NCI-H345 treated with DMSO at 0.1 percent for 48 hours (cell line): ENCODE measurements around the gene RACGAP1.
"Not testable (repeated sequence)": the region's sequence is repeated elsewhere in the genome, so short reads cannot be mapped to it uniquely, and the experiment has no call there.

Source experiments
- DNase-seq: peaks from one replicate; lab custom pipeline; 2025; ENCODE audit not compliant: unreplicated experiment; lab: John Stamatoyannopoulos, UW

RACGAP1 gene

DNA sequence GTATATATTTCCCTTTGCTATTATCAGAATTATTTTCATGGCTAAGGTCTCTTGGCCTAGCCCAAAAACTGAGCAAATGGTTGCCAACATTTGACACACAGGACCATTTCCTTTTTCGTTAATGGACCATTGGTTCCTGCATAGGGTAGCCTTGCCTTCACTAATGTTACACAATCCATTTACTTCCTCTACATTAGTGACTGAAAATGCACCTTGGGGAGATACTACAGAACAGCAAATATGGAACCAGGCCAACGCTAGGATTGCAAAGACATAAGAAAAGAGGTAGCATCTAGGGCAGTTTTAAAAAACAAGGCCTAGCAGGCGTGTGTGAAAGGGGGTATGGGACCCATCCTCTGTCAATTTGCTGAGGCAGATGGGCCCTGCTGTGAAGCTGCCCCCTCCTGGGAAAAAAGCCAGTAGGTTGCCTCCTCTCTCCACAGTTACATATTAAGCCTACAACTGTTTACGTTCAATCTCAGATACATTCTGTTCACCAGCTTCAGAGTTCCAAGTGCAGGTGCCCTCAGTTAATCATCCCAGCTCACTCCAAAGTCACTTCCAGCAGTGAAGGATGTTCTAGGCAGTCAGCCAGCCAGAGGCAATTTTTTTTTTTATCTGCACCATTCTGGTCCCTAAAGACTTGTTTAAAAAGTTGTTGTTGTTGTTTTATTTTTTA is 37.5 kb downstream of the RACGAP1 start:
- DNase-seq = no peak

- DNase-seq = not testable (repeated sequence)
These were observed 38.8 kb downstream of the RACGAP1 start for GRCh38 chr12:49986476-49986875.

- no peak for DNase-seq
These were observed 39.3 kb downstream of the RACGAP1 start for GRCh38 chr12:49985981-49986380.

DNA sequence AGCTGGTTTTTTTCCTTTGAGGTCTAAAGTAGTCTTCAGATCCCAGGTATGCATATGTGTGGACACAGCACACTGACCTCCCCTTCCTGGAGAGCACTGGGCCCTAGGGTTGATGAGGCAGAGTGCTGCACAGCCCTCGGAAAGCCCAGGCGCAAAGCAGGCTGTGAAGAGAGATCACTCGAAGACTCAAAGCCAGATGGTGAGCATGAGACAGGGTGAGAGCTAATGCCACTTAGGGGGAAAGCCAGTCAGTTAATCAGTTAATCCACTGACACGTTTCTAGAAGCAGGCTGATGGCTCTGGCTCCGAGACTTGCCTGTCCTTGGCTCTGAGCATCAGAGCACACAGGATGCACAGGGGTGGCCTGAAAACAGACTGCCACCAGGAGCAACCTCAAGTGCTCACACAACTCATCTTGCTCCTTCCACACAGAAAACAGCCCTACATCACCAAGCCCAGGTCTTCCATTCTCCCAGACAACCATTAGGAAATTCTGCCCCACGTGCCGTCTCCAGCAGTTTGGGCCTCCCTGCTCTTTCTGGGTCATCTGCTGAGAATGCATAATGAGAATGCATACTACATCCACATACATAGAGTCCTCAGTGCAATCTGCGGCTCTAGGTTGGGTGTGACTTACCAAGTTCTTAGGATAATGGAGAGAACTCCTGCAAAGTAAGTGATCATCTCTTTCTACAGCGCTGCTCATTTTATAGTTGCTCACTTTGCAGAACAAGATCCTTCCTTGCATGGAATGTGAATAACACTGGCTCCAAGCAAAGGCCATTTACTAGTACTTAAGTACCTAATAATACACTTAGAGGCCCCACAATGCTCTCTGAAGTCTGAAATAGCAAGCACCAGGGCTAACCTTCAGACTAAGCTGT is 40.6 kb downstream of the RACGAP1 start:
- no peak for DNase-seq

GRCh38 chr12:49983892-49984291 is 41.4 kb downstream of the RACGAP1 start:
- no peak for DNase-seq

- DNase-seq = no peak
These were observed 42.8 kb downstream of the RACGAP1 start for GRCh38 chr12:49982246-49983087.

DNA sequence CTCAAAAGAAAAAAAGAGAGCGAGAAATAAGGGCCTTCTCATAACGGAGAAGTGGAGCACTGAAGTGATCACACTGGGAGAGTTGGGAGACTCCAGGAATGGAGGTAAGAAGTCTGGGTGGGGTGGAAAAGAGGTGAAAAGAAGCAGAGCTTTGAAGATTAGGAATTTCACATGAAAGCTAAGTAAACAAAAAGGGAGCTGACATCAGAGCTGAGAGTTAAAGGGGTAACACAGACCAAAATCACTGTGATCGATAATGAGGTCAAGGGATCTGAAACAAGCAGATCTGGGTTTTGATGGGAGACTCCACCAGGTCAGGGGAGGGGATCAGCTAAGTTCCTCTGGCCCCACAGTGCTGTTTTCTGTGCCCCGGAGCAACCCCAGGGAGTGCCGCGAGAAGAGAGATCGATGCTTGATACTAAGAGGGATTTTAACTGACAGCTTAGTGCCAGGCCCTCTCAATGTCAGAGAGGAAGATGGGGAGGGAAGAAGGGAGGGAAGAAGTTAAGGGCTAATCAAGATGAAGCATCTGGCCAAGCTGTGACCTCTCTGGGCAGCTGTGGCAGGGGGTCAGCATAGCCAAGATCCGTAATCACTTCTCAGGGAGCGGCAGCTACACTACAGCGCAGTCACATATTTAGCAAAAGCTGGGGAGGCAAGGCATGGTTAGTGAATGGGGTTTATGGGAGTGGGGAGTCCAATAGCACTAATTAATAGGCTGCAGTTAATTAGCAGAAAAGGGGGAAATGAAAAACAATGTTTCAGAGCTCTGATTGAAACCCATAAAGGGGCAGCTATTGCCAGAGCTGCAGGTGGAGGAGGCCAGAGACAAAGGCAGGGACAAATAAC is 44.6 kb downstream of the RACGAP1 start:
- no peak for DNase-seq

DNA sequence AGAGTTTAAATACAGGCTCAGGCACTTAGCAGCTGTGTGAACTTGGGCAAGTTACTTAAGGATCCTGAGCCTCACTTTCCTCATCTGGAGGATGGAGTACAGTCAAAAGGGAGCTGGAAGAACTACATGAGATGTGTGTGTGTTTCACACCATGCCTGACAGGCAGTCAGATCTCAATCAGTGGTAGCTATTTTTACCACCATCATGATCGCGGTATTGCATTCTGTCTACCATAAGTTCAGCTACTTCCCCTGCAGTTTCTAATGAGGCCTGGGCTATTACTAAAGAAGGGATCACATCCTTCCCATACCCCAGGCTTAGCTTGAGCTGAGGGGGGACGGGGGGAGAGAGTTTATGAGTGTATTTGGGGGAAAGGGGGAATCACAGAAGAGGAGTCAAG is 45.5 kb downstream of the RACGAP1 start:
- no peak for DNase-seq

DNA sequence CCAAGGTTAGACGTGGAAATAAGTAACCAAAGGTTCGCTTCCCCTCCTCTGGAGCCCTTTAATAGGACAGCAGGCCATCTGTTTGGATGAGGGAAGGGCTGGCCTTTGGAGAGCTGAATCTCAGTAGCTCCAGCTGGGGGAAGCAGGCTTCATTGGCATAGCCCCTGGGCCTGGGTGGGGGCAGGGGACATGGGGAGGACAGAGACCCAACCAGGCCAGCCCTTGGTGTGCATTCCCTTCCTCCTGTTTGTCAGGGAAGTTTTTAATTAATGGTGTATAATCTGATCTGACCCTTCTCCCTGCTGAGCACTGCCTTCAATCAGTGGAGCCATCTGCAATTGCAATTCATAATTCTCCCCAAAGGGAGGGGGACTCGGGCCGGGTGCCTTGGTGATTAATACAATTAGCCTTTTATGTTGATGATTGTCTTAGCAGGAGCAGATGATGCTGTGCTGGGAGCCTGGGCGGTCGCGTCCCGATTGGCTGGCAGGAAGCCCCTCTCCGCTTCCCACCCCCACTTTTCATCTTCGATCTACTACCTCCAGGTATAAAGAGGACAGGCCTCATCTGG is 46.2 kb downstream of the RACGAP1 start:
- DNase-seq = no peak

DNA sequence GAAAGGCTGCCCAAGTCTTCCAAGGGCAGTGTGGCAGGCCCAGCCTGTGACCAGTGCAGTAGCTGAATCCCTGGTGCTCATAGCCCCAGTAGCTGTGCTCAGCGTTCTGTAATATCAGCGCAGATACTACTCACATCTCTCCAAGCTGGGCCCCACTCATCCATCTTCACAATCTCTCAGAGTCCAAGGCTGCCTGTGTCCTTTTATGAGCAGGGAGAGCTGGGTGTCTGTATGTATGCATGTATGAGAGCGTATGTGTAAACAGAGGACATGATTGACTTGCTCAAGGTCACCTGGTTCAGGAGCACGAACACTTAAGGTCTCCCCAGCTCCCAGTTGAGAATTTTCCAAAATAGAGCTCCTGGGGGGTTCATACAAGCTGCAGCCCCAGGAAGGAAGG is 47.2 kb downstream of the RACGAP1 start:
- no peak for DNase-seq

GRCh38 chr12:49976557-49976956 is 48.7 kb downstream of the RACGAP1 start:
- DNase-seq = no peak

DNA sequence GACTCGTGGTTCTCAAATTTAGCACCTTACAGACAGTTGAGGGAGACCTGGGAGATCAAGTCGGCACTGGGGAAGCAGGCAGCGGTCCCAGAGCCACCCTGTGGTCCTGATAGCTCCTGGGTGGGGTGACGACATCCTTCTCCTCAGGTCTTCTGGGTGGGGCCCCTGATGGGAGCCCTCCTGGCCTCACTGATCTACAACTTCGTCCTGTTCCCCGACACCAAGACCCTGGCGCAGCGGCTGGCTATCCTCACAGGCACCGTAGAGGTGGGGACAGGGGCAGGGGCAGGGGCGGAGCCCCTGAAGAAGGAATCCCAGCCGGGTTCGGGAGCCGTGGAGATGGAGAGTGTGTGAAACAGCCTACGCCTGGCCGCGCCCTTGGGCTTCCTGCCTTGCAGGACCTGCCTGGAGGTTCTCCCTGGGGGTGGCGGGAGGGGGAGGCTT is 50.0 kb downstream of the RACGAP1 start:
- DNase-seq = no peak

DNA sequence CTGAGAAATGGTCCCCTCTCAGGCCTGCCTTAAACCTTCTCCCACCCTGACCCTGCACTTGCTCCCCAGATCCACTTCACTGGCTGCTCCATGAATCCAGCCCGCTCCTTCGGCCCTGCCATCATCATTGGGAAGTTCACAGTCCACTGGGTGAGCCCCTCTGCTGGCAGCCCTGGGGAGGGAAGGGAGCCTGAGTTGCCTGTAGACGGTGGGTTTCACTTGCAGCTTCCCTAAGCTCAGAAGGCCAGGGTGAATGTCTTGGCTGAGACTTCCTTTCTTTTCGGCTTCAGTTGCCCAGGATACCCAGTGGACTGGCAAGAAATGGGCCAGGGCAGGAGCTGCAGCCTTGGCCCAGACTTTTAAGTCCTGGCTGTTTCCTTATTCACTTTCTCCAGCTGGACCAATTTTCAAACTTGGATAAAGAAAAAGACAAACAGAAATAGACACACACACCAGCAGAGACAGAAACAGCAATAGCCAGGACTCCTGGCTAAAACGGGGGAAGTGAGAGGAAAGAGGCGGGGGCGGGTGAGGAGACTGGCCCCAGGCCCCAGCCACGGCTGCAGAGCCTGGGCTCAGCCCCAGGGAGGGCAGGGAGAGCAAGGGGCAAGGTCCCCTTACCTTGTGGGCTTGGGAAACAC is 50.5 kb downstream of the RACGAP1 start:
- no peak for DNase-seq

DNA sequence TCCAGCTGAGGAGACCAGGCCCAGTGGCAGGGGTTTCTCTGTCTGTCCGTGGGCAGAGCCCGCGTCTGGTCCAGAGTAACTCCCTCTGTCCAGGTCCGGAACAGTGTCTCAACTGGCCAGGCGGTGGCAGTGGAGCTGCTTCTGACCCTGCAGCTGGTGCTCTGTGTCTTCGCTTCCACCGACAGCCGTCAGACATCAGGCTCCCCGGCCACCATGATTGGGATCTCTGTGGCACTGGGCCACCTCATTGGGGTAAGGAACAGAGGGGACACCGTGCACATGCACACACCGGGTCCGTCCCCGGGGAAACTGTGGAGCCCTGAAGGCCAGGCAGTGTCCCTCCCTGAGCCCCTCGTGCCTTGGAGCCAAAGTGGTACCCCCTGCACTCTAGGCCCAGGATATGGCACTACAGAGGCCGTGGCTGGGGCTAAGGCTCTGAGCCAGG is 51.0 kb downstream of the RACGAP1 start:
- DNase-seq = no peak

- DNase-seq = no peak
These were observed 51.9 kb downstream of the RACGAP1 start for GRCh38 chr12:49973361-49973830.

DNA sequence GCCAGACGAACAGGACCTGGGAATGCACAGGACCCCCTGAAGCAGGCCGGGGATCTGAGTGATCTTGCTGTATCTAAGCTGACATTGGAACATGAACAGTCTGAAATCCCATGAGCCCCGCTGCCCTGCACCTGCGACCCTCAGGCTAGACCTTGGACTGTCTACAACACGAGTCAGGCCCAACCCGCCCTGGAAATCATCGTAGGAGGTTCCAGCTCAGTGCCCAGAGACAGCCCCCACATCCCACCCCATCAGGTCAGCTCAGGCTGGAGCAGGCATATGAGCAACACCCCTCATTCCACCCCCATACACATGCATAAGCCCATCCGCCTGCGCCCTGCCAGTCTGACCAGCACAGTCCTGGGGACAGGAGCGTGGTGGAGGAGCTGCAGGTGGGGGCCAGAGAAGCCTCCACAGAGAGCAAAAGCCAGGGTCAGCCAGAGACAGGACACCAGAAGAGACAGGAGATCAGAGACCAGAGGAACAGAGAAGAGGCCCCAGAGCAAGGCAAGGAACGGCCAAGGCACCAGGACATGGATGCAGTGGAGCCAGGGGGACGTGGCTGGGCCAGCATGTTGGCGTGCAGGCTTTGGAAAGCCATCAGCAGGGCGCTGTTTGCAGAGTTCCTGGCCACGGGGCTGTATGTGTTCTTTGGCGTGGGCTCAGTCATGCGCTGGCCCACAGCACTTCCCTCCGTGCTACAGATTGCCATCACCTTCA is 52.5 kb downstream of the RACGAP1 start, which contains the start of gene AQP6:
AQP6 (plus strand) TSS at position 307 of the 720 bp plus-strand sequence; CDS start at position 534, 227 bp downstream.
- DNase-seq = no peak

GRCh38 chr12:49972129-49972528 is 53.2 kb downstream of the RACGAP1 start:
- DNase-seq = no peak

- no peak for DNase-seq
These were observed 54.2 kb downstream of the RACGAP1 start for GRCh38 chr12:49971141-49971540.

DNA sequence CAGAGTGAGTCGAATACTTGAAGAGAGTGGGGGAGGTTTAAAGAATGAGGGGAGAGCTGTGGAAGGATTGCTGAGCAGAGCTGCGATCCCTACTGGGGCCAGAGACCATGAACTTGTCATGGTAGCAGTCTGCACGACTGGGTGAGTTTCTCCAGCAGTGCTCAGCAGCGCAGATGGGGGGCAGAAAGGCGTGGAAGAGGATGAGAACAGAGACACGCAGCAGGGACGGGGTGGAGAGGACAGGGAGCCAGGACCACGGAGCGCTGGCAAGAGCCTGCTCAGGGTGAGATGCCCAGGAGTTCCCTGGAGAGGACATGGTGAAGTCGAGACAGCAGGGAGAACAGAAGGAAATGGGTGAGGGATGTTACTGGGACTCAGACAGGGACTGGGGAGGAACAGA is 54.6 kb downstream of the RACGAP1 start:
- no peak for DNase-seq
